ENCODE measurements around the gene FEZF1. TPM values are rescaled to one million over a fixed set of nuclear protein-coding genes. Genes with fewer than 3 reads are reported as not detected.

FEZF1 gene
- total and polyA plus RNA-seq, 10 of the 15 experiments (the other 5 are each of a cell fraction or from before 2014, with no cell fraction given), result not detected

DNA sequence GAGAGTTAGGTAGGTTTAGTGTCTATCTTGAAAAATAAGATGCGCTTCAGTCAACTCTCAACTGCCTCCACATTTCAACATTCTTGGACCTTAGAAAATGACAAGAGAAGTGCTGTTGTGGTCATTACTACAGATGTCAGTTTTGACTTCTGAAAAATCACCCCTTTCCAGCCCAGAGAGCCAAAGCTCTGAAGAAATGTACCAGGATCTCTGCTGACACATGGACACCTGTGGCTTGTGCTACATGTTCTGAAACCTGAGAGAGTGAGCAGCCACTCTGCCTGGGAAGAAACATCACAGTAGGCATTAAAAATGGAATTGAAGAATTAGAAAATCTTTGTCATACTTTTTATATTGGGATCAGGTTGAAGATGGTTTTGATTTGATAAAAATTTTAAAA, 35.9 kb upstream of the FEZF1 start:
- Histone ChIP-seq H3K4me3 (no peak overlapping the region), H3K27ac (ENCODE audit: control insufficient read depth, insufficient read depth) (no peak overlapping the region), H3K4me2 (ENCODE audit: control insufficient read depth, insufficient read depth) (no peak overlapping the region), H3K36me3 (ENCODE audit: control insufficient read depth in 2 of 2, insufficient read depth in 2 of 2, low read length in 1 of 2) (no peaks in the 10 kb centered on the region), H3K27me3 (replicated peaks in 1 of 2; ENCODE audit: control insufficient read depth in 2 of 2, insufficient read depth in 2 of 2, low read length in 1 of 2) (no peaks in the 10 kb centered on the region), H3K4me1 (ENCODE audit: control insufficient read depth, insufficient read depth, low read length) (no peaks in the 10 kb centered on the region), H3K79me2 (ENCODE audit: control insufficient read depth, insufficient read depth, low read length) (no peaks in the 10 kb centered on the region), H4K20me1 (ENCODE audit: control insufficient read depth, insufficient read depth) (no peaks in the 10 kb centered on the region), H3K9ac (ENCODE audit: control insufficient read depth, insufficient read depth, low read length) (no peak overlapping the region), H3K9me3 (replicated peaks; ENCODE audit: control insufficient read depth, insufficient read depth, low read length) (no peaks in the 10 kb centered on the region), H2AFZ (ENCODE audit: control insufficient read depth, low read depth, low read length) (no peak overlapping the region)
- BruUV-seq (replicated peaks), result no TSS peak
- 86% methylated on average over 1 of the region's 1 CpG for WGBS (ENCODE audit: insufficient coverage, insufficient replicate concordance, low lambda C conversion rate, missing lambda C conversion rate)
- DNase-seq (ENCODE audit: low read depth, low spot score) (no peak), FAIRE-seq (no peak), ATAC-seq (peak; percentile 18; the same call in 1 of the 3 replicates)
- intact Hi-C loops (cut with micrococcal nuclease; ENCODE audit: unreplicated experiment), result no loop called here
- POLR2A ChIA-PET, result no interaction called here
- no peak for TF ChIP-seq CHD2 (IDR thresholded peaks at IDR 0.05; ENCODE audit: borderline replicate concordance, low read depth, low read length)
- TF ChIP-seq FOS (IDR thresholded peaks at IDR 0.05; ENCODE audit: borderline replicate concordance, extremely low read depth, insufficient read length), result no peak
- TF ChIP-seq IRF5 (IDR thresholded peaks at IDR 0.05; ENCODE audit: borderline replicate concordance), result no peak
- TF ChIP-seq, protein P1, sequence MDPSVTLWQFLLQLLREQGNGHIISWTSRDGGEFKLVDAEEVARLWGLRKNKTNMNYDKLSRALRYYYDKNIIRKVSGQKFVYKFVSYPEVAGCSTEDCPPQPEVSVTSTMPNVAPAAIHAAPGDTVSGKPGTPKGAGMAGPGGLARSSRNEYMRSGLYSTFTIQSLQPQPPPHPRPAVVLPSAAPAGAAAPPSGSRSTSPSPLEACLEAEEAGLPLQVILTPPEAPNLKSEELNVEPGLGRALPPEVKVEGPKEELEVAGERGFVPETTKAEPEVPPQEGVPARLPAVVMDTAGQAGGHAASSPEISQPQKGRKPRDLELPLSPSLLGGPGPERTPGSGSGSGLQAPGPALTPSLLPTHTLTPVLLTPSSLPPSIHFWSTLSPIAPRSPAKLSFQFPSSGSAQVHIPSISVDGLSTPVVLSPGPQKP (IDR thresholded peaks at IDR 0.05; ENCODE audit: low read depth, low read length), result no peak
- no peak for TF ChIP-seq ZNF207 (IDR thresholded peaks at IDR 0.05; ENCODE audit: borderline replicate concordance)
- no peak for TF ChIP-seq YBX1 (IDR thresholded peaks at IDR 0.05)
- no peak for TF ChIP-seq BMI1 (IDR thresholded peaks at IDR 0.05; ENCODE audit: borderline replicate concordance)
- no peak for TF ChIP-seq IKZF2 (IDR thresholded peaks at IDR 0.05)
- no peak for TF ChIP-seq CBX3 (IDR thresholded peaks at IDR 0.05; ENCODE audit: borderline replicate concordance, low read depth)
- TF ChIP-seq NRF1 (conservative IDR thresholded peaks at IDR 0.05; ENCODE audit: low read depth, low read length), result no peak
- no peak for TF ChIP-seq SMAD5 (IDR thresholded peaks at IDR 0.05; ENCODE audit: low read depth)
- no peak for TF ChIP-seq TAF1 (IDR thresholded peaks at IDR 0.05; ENCODE audit: borderline replicate concordance, low read depth, low read length)
- no peak for TF ChIP-seq CHD4 (IDR thresholded peaks at IDR 0.05)
- no peak for TF ChIP-seq MXI1 (IDR thresholded peaks at IDR 0.05; ENCODE audit: low read depth, low read length)
- no peak for TF ChIP-seq ZNF592 (IDR thresholded peaks at IDR 0.05)
- TF ChIP-seq USF1 (IDR thresholded peaks at IDR 0.05; ENCODE audit: borderline replicate concordance, extremely low read length, insufficient read depth, low read depth, low read length), result no peak
- TF ChIP-seq BHLHE40 (IDR thresholded peaks at IDR 0.05; ENCODE audit: borderline replicate concordance in 1 of 2, low read depth in 2 of 2, low read length in 1 of 2), result no peak
- TF ChIP-seq KLF5 (IDR thresholded peaks at IDR 0.05; ENCODE audit: partially characterized antibody), result no peak
- no peak for TF ChIP-seq ZNF24 (IDR thresholded peaks at IDR 0.05)
- CTCF ChIA-PET, result no interaction called here
- in situ Hi-C loops (cut with MboI), result no loop called here
- SMC1A ChIA-PET (ENCODE audit: uncharacterized antibody, unreplicated experiment), result interaction anchor here (0.7 to 1.5 kb wide), 3 partner anchors 20 to 188 kb away, joined by 3 read pairs; no protein-coding TSS in a partner anchor
- RAD21 ChIA-PET (ENCODE audit: unreplicated experiment), result no interaction called here

Measured in GM12878 (cell line).